Activated naive CD4-positive, alpha-beta T cell treated with anti-CD3 and anti-CD28 coated beads for 36 hours (primary cell): ENCODE results near the gene SPSB1. TPM values are rescaled to one million over a fixed set of nuclear protein-coding genes. Genes with fewer than 3 reads are reported as not detected.

Experiments used
- CTCF ChIA-PET: fragments of 350-600 bp; sonication (Branson Sonifier 250); formaldehyde crosslinking; loops from one replicate; lab custom pipeline; 2021; ENCODE audit warnings: antibody characterized with exemption; lab: Charles Lee
- DNase-seq: peaks from one replicate; pipeline ENCODE4 v3.0.0-alpha.2; 2020
- H3K27ac Mint-ChIP-seq: one replicate; pipeline ENCODE4 v1.8.0; 2021; ENCODE audit warnings: mild to moderate bottlenecking, mixed read lengths
- H3K27me3 Mint-ChIP-seq: one replicate; pipeline ENCODE4 v1.8.0; 2021; ENCODE audit warnings: low read depth, mixed read lengths
- H3K36me3 Mint-ChIP-seq: one replicate; pipeline ENCODE4 v1.8.0; 2021; ENCODE audit warnings: low read depth, mixed read lengths
- H3K4me1 Mint-ChIP-seq: one replicate; pipeline ENCODE4 v1.8.0; 2021; ENCODE audit warnings: low read depth, mixed read lengths
- H3K4me3 Mint-ChIP-seq: one replicate; pipeline ENCODE4 v1.8.0; 2021; ENCODE audit warnings: mild to moderate bottlenecking, moderate library complexity, mixed read lengths
- H3K9me3 Mint-ChIP-seq: one replicate; pipeline ENCODE4 v1.8.0; 2021; ENCODE audit warnings: mixed read lengths
- intact Hi-C: fragments of 100-400 bp; cut with micrococcal nuclease; formaldehyde crosslinking; loops from one replicate; pipeline ENCODE4 v1.15.1; 2023
- total RNA-seq, 2 experiments: library from RNA; stranded (reverse); gene quantifications; one replicate each; pipeline ENCODE4 v1.2.3, GENCODE V29; 2021

The SPSB1 gene
- total RNA-seq, 2 experiments from 2014 or later = 4.8 to 5.0 TPM

- intact Hi-C loops = no loop called here
- H3K9me3 Mint-ChIP-seq = peaks cover 4% of the 10 kb centered on the region
- CTCF ChIA-PET = no interaction called here
Observed at GRCh38 chr1:9347095-9347850, 54.6 kb downstream of the SPSB1 start.

GRCh38 chr1:9349331-9349851 lies 56.7 kb downstream of the SPSB1 start:
- CTCF ChIA-PET = no interaction called here
- no peaks in the 10 kb centered on the region for H3K4me1 Mint-ChIP-seq
- no peak overlapping the region for H3K4me3 Mint-ChIP-seq
- DNase-seq = no peak
- intact Hi-C loops = no loop called here
- no peaks in the 10 kb centered on the region for H3K9me3 Mint-ChIP-seq
- H3K27me3 Mint-ChIP-seq = no peaks in the 10 kb centered on the region
- no peak overlapping the region for H3K27ac Mint-ChIP-seq
- H3K36me3 Mint-ChIP-seq = no peaks in the 10 kb centered on the region

More at GRCh38 chr1:9347095-9347850, 54.6 kb downstream of the SPSB1 start:
- Mint-ChIP-seq H3K4me1 (no peaks in the 10 kb centered on the region), H3K27ac (no peak overlapping the region), H3K36me3 (no peaks in the 10 kb centered on the region), H3K27me3 (no peaks in the 10 kb centered on the region), H3K4me3 (no peak overlapping the region)
- DNase-seq = no peak

- Mint-ChIP-seq H3K27me3 (no peaks in the 10 kb centered on the region), H3K36me3 (no peaks in the 10 kb centered on the region), H3K4me1 (no peaks in the 10 kb centered on the region), H3K27ac (no peak overlapping the region), H3K9me3 (no peaks in the 10 kb centered on the region), H3K4me3 (no peak overlapping the region)
- DNase-seq = no peak
- CTCF ChIA-PET = interaction anchor here (0.6 kb wide), 1 partner anchor 135 kb away, joined by 5 read pairs; no protein-coding TSS in a partner anchor
- intact Hi-C loops = no loop called here
Observed at GRCh38 chr1:9350013-9350908, 57.6 kb downstream of the SPSB1 start.

- H3K27ac Mint-ChIP-seq = no peak overlapping the region
- CTCF ChIA-PET = no interaction called here
Observed at GRCh38 chr1:9350960-9351359, 58.3 kb downstream of the SPSB1 start.

GRCh38 chr1:9351654-9352271 lies 59.1 kb downstream of the SPSB1 start:
- Mint-ChIP-seq H3K27ac (no peak overlapping the region), H3K27me3 (no peaks in the 10 kb centered on the region), H3K4me1 (no peaks in the 10 kb centered on the region), H3K4me3 (no peak overlapping the region), H3K36me3 (peaks cover 5% of the 10 kb centered on the region), H3K9me3 (no peaks in the 10 kb centered on the region)
- CTCF ChIA-PET = no interaction called here
- no peak for DNase-seq
- intact Hi-C loops = no loop called here

More at GRCh38 chr1:9350960-9351359, 58.3 kb downstream of the SPSB1 start:
- Mint-ChIP-seq H3K4me3 (no peak overlapping the region), H3K4me1 (no peaks in the 10 kb centered on the region), H3K9me3 (no peaks in the 10 kb centered on the region), H3K36me3 (peaks cover 2% of the 10 kb centered on the region), H3K27me3 (no peaks in the 10 kb centered on the region)
- DNase-seq = no peak
- intact Hi-C loops = no loop called here

GRCh38 chr1:9352377-9353134 lies 59.9 kb downstream of the SPSB1 start:
- Mint-ChIP-seq H3K9me3 (no peaks in the 10 kb centered on the region), H3K36me3 (peaks cover 5% of the 10 kb centered on the region), H3K27ac (no peak overlapping the region), H3K27me3 (no peaks in the 10 kb centered on the region), H3K4me3 (no peak overlapping the region), H3K4me1 (no peaks in the 10 kb centered on the region)
- CTCF ChIA-PET = no interaction called here
- DNase-seq = no peak
- intact Hi-C loops = no loop called here

GRCh38 chr1:9355503-9355902 lies 62.8 kb downstream of the SPSB1 start:
- no peak for DNase-seq
- no peaks in the 10 kb centered on the region for H3K4me1 Mint-ChIP-seq
- H3K9me3 Mint-ChIP-seq = no peaks in the 10 kb centered on the region
- peaks cover 5% of the 10 kb centered on the region for H3K36me3 Mint-ChIP-seq
- H3K4me3 Mint-ChIP-seq = no peak overlapping the region
- H3K27ac Mint-ChIP-seq = no peak overlapping the region
- intact Hi-C loops = no loop called here
- CTCF ChIA-PET = no interaction called here
- no peaks in the 10 kb centered on the region for H3K27me3 Mint-ChIP-seq

- Mint-ChIP-seq H3K36me3 (peaks cover 5% of the 10 kb centered on the region), H3K27me3 (no peaks in the 10 kb centered on the region), H3K4me1 (no peaks in the 10 kb centered on the region), H3K4me3 (no peak overlapping the region), H3K27ac (no peak overlapping the region), H3K9me3 (no peaks in the 10 kb centered on the region)
- CTCF ChIA-PET = no interaction called here
- intact Hi-C loops = no loop called here
- DNase-seq = no peak
Observed at GRCh38 chr1:9356021-9356420, 63.3 kb downstream of the SPSB1 start.

GRCh38 chr1:9356829-9357466 lies 64.3 kb downstream of the SPSB1 start:
- no peak overlapping the region for H3K27ac Mint-ChIP-seq

GRCh38 chr1:9357958-9358357 lies 65.3 kb downstream of the SPSB1 start:
- intact Hi-C loops = no loop called here
- Mint-ChIP-seq H3K27me3 (no peaks in the 10 kb centered on the region), H3K4me1 (no peaks in the 10 kb centered on the region), H3K36me3 (peaks cover 5% of the 10 kb centered on the region), H3K27ac (no peak overlapping the region), H3K4me3 (no peak overlapping the region), H3K9me3 (no peaks in the 10 kb centered on the region)
- no peak for DNase-seq
- CTCF ChIA-PET = no interaction called here

More at GRCh38 chr1:9356829-9357466, 64.3 kb downstream of the SPSB1 start:
- no peak for DNase-seq
- intact Hi-C loops = no loop called here
- peaks cover 5% of the 10 kb centered on the region for H3K36me3 Mint-ChIP-seq
- no peak overlapping the region for H3K4me3 Mint-ChIP-seq
- H3K4me1 Mint-ChIP-seq = no peaks in the 10 kb centered on the region
- H3K9me3 Mint-ChIP-seq = no peaks in the 10 kb centered on the region
- CTCF ChIA-PET = no interaction called here
- no peaks in the 10 kb centered on the region for H3K27me3 Mint-ChIP-seq

GRCh38 chr1:9360371-9361064 lies 67.8 kb downstream of the SPSB1 start:
- no peaks in the 10 kb centered on the region for H3K9me3 Mint-ChIP-seq
- intact Hi-C loops = no loop called here
- no peak overlapping the region for H3K27ac Mint-ChIP-seq
- CTCF ChIA-PET = no interaction called here
- peaks cover 5% of the 10 kb centered on the region for H3K36me3 Mint-ChIP-seq
- H3K4me3 Mint-ChIP-seq = no peak overlapping the region
- no peak for DNase-seq
- no peaks in the 10 kb centered on the region for H3K27me3 Mint-ChIP-seq
- no peaks in the 10 kb centered on the region for H3K4me1 Mint-ChIP-seq
